Suprapubic skin (tissue), 3 donors: ENCODE measurements around the gene KATNB1.

Source experiments
- CTCF ChIP-seq, 2 donors: fragments of 200-600 bp in 1 of 2; fragments of 450-650 bp in 1 of 2; sonication (generic) in 1 of 2; IDR thresholded peaks; one replicate each; pipeline ENCODE4 v1.5.1; 2016 to 2019; ENCODE audit warnings: antibody characterized with exemption in 2 of 2, mild to moderate bottlenecking in 1 of 2, moderate library complexity in 1 of 2
- POLR2AphosphoS5 ChIP-seq, 3 donors: sonication (generic); formaldehyde crosslinking; IDR thresholded peaks; one replicate each; pipeline ENCODE4 v1.6.1; 2017; ENCODE audit warnings: antibody characterized with exemption in 3 of 3

GRCh38 chr16:57730771-57731730 lies 4.5 kb upstream of the KATNB1 start:
- TF ChIP-seq CTCF (IDR thresholded peaks at IDR 0.05) (no peak), POLR2AphosphoS5 (IDR thresholded peaks at IDR 0.05) (no peak)
